Measurements from ENCODE around the gene PCBP1.
A peak's percentile ranks its signal among the peaks of the same experiment; 100 is the strongest.
"Not testable (repeated sequence)": the region's sequence is repeated elsewhere in the genome, so short reads cannot be mapped to it uniquely, and the experiment has no call there.

PCBP1 gene

DNA sequence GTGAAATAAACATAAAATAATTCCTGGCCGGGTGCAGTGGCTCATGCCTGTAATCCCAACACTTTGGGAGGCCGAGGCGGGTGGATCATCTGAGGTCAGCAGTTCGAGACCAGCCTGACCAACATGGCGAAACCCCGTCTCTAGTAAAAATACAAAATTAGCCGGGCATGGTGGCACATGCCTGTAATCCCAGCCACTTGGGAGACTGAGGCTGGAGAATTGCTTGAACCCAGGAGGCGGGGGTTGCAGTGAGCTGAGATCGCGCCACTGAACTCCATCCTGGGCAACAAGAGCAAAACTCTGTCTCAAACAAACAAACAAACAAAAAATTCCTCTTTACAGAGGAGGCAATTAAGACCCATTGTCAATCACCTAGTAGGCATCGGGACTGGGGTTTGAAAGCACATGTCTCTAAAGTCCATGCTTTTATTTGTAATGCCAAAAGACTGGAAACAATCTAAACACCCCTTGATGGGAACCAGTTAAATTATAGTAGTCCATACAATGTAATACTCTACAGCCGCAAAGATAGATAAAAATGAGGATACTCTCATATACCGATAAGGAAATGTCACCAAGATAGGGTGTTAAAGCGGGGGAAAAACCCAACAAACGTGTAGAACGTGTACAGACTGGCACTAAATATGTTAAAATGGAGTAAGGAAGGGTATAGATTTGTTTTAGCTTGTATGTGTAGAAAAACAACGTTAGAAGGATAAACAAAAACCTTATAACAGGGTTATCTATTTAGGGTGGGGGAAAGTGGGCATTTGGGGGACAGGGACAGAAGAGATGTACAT lies 44.3 kb downstream of the PCBP1 start:
- not testable (repeated sequence) for H3K27me3 ChIP-seq (ENCODE audit: control insufficient read depth in 1 of 2, insufficient read depth in 1 of 2, low read length in 2 of 2); H4K8ac ChIP-seq (ENCODE audit: low read length); H3K18ac ChIP-seq (ENCODE audit: low read depth in 1 of 2, low read length in 2 of 2); H3K14ac ChIP-seq (ENCODE audit: low read length in 2 of 2); H2BK15ac ChIP-seq (ENCODE audit: low read depth, poor library complexity, severe bottlenecking); H3K23ac ChIP-seq (ENCODE audit: low read length in 2 of 2); H2AFZ ChIP-seq (ENCODE audit: low read depth, low read length); H3K9me3 ChIP-seq (ENCODE audit: control insufficient read depth, low read length); H2BK12ac ChIP-seq (ENCODE audit: low read length in 2 of 2); H2BK5ac ChIP-seq (ENCODE audit: low read depth, low read length, poor library complexity, severe bottlenecking); H3K4ac ChIP-seq (ENCODE audit: low read depth in 1 of 2, low read length in 2 of 2); H3K79me1 ChIP-seq (replicated peaks; ENCODE audit: low read length, poor library complexity, severe bottlenecking); H2BK120ac ChIP-seq (ENCODE audit: low read depth, low read length); H3K36me3 ChIP-seq (ENCODE audit: control insufficient read depth in 1 of 2, insufficient read depth in 2 of 2, low read depth in 1 of 2, low read length in 2 of 2); H4K91ac ChIP-seq (ENCODE audit: low read length); H2AK5ac ChIP-seq (ENCODE audit: low read length, severe bottlenecking); DNase-seq
- peak overlapping the region; percentile 87 for H3K9ac ChIP-seq (ENCODE audit: low read length)
- H3K4me3 ChIP-seq (ENCODE audit: insufficient read depth in 1 of 2, low read depth in 1 of 2, low read length in 2 of 2) = peak overlapping the region in 1 of 2 experiments; percentile 75
- H3K27ac ChIP-seq (ENCODE audit: low read length, poor library complexity, severe bottlenecking) = peak overlapping the region; percentile 93
- H3K4me2 ChIP-seq (ENCODE audit: low read length, poor library complexity, severe bottlenecking) = peak overlapping the region; percentile 46
- H3K4me1 ChIP-seq (ENCODE audit: control insufficient read depth, insufficient read depth, low read depth, low read length) = peaks cover 11% of the 10 kb centered on the region
- WGBS = 94% methylated on average over 17 of the region's 17 CpGs

DNA sequence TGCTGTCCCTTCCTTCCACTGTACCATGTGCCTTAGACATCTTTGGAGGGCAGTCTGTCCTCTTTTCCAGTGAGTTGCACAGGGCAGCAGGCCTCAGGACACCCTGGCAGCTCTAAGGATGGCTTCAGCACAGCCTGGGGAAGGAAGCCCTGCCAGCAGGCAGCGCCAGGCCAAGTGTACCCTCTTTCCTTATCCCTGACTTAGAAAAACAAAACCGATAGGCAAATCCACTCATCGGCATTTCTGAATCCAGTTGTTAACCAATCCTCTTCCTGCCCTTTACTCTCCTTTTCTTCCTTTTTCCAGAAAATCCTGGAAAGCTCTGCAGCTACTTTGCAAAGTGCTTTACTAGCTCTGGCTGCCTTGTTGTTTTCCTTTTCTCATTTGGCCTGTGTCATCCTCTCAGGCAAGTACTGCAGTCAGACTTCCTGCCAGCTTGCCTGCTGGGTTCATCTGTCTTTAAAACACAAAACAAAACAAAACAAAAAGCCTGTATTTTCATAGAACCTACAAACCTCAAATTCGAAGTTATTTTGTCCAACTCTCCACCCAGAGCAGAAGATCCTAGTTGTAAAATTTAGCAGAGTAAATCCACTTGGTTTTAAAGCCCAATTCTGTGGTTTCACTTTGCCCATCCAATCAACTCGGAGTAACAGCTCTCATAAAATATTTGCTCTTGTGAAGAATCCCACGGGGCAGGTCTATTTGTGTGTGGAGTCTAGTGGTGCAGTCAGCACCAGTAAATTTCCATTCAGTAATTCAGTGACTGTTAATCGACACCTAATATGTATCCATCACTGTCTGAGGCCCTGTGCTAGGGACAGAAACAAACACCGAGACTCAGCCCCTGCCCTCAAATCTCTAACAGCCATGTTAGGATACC lies 45.2 kb downstream of the PCBP1 start:
- H3K27me3 ChIP-seq (ENCODE audit: control insufficient read depth in 1 of 2, insufficient read depth in 1 of 2, low read length in 2 of 2) = no peaks in the 10 kb centered on the region
- H3K4me1 ChIP-seq (ENCODE audit: control insufficient read depth, insufficient read depth, low read depth, low read length) = peaks cover 11% of the 10 kb centered on the region
- no peak overlapping the region for H2AK5ac ChIP-seq (ENCODE audit: low read length, severe bottlenecking)
- no peak overlapping the region for H3K14ac ChIP-seq (ENCODE audit: low read length in 2 of 2)
- peak overlapping the region; percentile 49 for H3K4me2 ChIP-seq (ENCODE audit: low read length, poor library complexity, severe bottlenecking)
- peak overlapping the region; percentile 85 for H4K8ac ChIP-seq (ENCODE audit: low read length)
- peak overlapping the region; percentile 41 to 98 for H2BK12ac ChIP-seq (ENCODE audit: low read length in 2 of 2)
- H2BK5ac ChIP-seq (ENCODE audit: low read depth, low read length, poor library complexity, severe bottlenecking) = peak overlapping the region; percentile 9
- peak overlapping the region; percentile 93 for H3K27ac ChIP-seq (ENCODE audit: low read length, poor library complexity, severe bottlenecking)
- H3K4me3 ChIP-seq (ENCODE audit: insufficient read depth in 1 of 2, low read depth in 1 of 2, low read length in 2 of 2) = peak overlapping the region in 1 of 2 experiments; percentile 75
- 24% methylated on average over 6 of the region's 8 CpGs for WGBS
- H3K9me3 ChIP-seq (ENCODE audit: control insufficient read depth, low read length) = no peaks in the 10 kb centered on the region
- peak overlapping the region; percentile 66 for H2BK15ac ChIP-seq (ENCODE audit: low read depth, poor library complexity, severe bottlenecking)
- no peaks in the 10 kb centered on the region for H3K36me3 ChIP-seq (ENCODE audit: control insufficient read depth in 1 of 2, insufficient read depth in 2 of 2, low read depth in 1 of 2, low read length in 2 of 2)
- H4K91ac ChIP-seq (ENCODE audit: low read length) = peak overlapping the region; percentile 69
- H2AFZ ChIP-seq (ENCODE audit: low read depth, low read length) = peak overlapping the region; percentile 1
- H3K9ac ChIP-seq (ENCODE audit: low read length) = peak overlapping the region; percentile 87
- no peaks in the 10 kb centered on the region for H3K79me1 ChIP-seq (replicated peaks; ENCODE audit: low read length, poor library complexity, severe bottlenecking)
- H2BK120ac ChIP-seq (ENCODE audit: low read depth, low read length) = peak overlapping the region; percentile 52
- peak overlapping the region; percentile 76 to 95 for H3K4ac ChIP-seq (ENCODE audit: low read depth in 1 of 2, low read length in 2 of 2)
- H3K23ac ChIP-seq (ENCODE audit: low read length in 2 of 2) = no peak overlapping the region
- H3K18ac ChIP-seq (ENCODE audit: low read depth in 1 of 2, low read length in 2 of 2) = peak overlapping the region; percentile 88 to 99
- peak; percentile 78 for DNase-seq

DNA sequence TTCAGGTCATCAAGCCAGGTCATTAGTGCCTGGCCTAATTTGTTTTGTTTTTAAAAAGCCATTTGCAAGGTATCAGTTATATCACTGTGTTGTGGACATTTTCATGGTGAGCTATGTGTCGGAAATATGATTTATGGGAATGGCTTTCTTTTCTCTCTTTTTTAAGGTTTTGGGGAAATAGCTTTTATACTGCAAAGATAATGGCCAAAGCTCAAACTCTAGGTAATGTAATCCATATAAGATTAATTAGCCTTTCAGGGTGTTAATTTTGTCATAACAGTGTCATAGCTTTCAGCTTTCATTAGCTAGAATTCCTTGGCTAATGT lies 45.8 kb downstream of the PCBP1 start:
- Histone ChIP-seq H3K4me3 (ENCODE audit: insufficient read depth in 1 of 2, low read depth in 1 of 2, low read length in 2 of 2) (peak overlapping the region in 1 of 2 experiments; percentile 75), H3K4ac (ENCODE audit: low read depth in 1 of 2, low read length in 2 of 2) (peak overlapping the region in 1 of 2 experiments; percentile 22), H3K4me2 (ENCODE audit: low read length, poor library complexity, severe bottlenecking) (peak overlapping the region; percentile 31), H3K9me3 (ENCODE audit: control insufficient read depth, low read length) (no peaks in the 10 kb centered on the region), H2BK5ac (ENCODE audit: low read depth, low read length, poor library complexity, severe bottlenecking) (no peak overlapping the region), H2AK5ac (ENCODE audit: low read length, severe bottlenecking) (no peak overlapping the region), H3K14ac (ENCODE audit: low read length in 2 of 2) (no peak overlapping the region), H3K23ac (ENCODE audit: low read length in 2 of 2) (no peak overlapping the region), H4K91ac (ENCODE audit: low read length) (peak overlapping the region; percentile 69), H2AFZ (ENCODE audit: low read depth, low read length) (no peak overlapping the region), H3K18ac (ENCODE audit: low read depth in 1 of 2, low read length in 2 of 2) (peak overlapping the region; percentile 52 to 88), H3K4me1 (ENCODE audit: control insufficient read depth, insufficient read depth, low read depth, low read length) (peaks cover 11% of the 10 kb centered on the region), H3K27ac (ENCODE audit: low read length, poor library complexity, severe bottlenecking) (peak overlapping the region; percentile 93), H4K8ac (ENCODE audit: low read length) (peak overlapping the region; percentile 59), H3K27me3 (ENCODE audit: control insufficient read depth in 1 of 2, insufficient read depth in 1 of 2, low read length in 2 of 2) (no peaks in the 10 kb centered on the region), H2BK15ac (ENCODE audit: low read depth, poor library complexity, severe bottlenecking) (no peak overlapping the region), H3K36me3 (ENCODE audit: control insufficient read depth in 1 of 2, insufficient read depth in 2 of 2, low read depth in 1 of 2, low read length in 2 of 2) (no peaks in the 10 kb centered on the region), H2BK120ac (ENCODE audit: low read depth, low read length) (peak overlapping the region; percentile 52), H3K79me1 (replicated peaks; ENCODE audit: low read length, poor library complexity, severe bottlenecking) (no peaks in the 10 kb centered on the region), H2BK12ac (ENCODE audit: low read length in 2 of 2) (peak overlapping the region in 1 of 2 experiments; percentile 94), H3K9ac (ENCODE audit: low read length) (peak overlapping the region; percentile 87)
- no peak for DNase-seq
- 88% methylated on average over 1 of the region's 1 CpG for WGBS

Measured in mesenchymal stem cell (in vitro differentiated cells and primary cell).